Loucy (cell line): Measurements from ENCODE around the gene GATB.

Experiments
- H2AFZ ChIP-seq: fragments of 200-600 bp; sonication (generic); 2 replicates; pipeline ENCODE4 v1.6.0; 2016; ENCODE audit warnings: antibody characterized with exemption, mild to moderate bottlenecking, low read length, moderate library complexity
- H3F3A ChIP-seq: fragments of 200-600 bp; 2 replicates; pipeline ENCODE4 v1.6.0; 2016; ENCODE audit warnings: antibody characterized with exemption, low read depth, mild to moderate bottlenecking
- H3K27me3 ChIP-seq: fragments of 200-600 bp; sonication (generic); 2 replicates; pipeline ENCODE4 v1.6.1; 2014; ENCODE audit warnings: low read length, mild to moderate bottlenecking; ENCODE audit not compliant: insufficient read depth, poor library complexity, severe bottlenecking
- H3K36me3 ChIP-seq: fragments of 200-600 bp; sonication (generic); 2 replicates; pipeline ENCODE4 v1.6.1; 2016; ENCODE audit warnings: low read length; ENCODE audit not compliant: insufficient read depth
- H3K4me1 ChIP-seq: fragments of 200-600 bp; sonication (generic); 2 replicates; pipeline ENCODE4 v1.5.1; 2014; ENCODE audit warnings: low read length, mild to moderate bottlenecking; ENCODE audit not compliant: insufficient read depth, poor library complexity, severe bottlenecking
- H3K4me2 ChIP-seq: fragments of 200-600 bp; sonication (generic); 2 replicates; pipeline ENCODE4 v1.6.0; 2014; ENCODE audit warnings: antibody characterized with exemption, low read length, low read depth, mild to moderate bottlenecking; ENCODE audit not compliant: poor library complexity, severe bottlenecking
- H3K4me3 ChIP-seq: fragments of 200-600 bp; sonication (generic); 2 replicates; pipeline ENCODE4 v1.5.1; 2014; ENCODE audit warnings: low read length, mild to moderate bottlenecking, mixed read lengths; ENCODE audit not compliant: poor library complexity, severe bottlenecking
- H3K79me2 ChIP-seq: fragments of 200-600 bp; sonication (generic); 2 replicates; pipeline ENCODE4 v1.6.1; 2014; ENCODE audit warnings: low read length; ENCODE audit not compliant: insufficient read depth
- H3K9ac ChIP-seq: fragments of 200-600 bp; sonication (generic); 2 replicates; pipeline ENCODE4 v1.6.0; 2014; ENCODE audit warnings: mild to moderate bottlenecking, low read depth, low read length, moderate library complexity; ENCODE audit not compliant: poor library complexity, severe bottlenecking
- H3K9me2 ChIP-seq: fragments of 200-600 bp; sonication (generic); replicated peaks from 2 replicates; pipeline ENCODE4 v1.6.1; 2016; ENCODE audit warnings: low read depth, low read length, mixed read lengths
- H3K9me3 ChIP-seq: fragments of 200-600 bp; sonication (generic); 2 replicates; pipeline ENCODE4 v1.6.1; 2014; ENCODE audit warnings: mild to moderate bottlenecking, antibody characterized with exemption, low read length, low read depth; ENCODE audit not compliant: insufficient read depth
- H4K20me1 ChIP-seq: fragments of 200-600 bp; sonication (generic); 2 replicates; pipeline ENCODE4 v1.6.0; 2014; ENCODE audit warnings: antibody characterized with exemption, low read length, mild to moderate bottlenecking; ENCODE audit not compliant: insufficient read depth, poor library complexity, severe bottlenecking
- EZH2phosphoT487 ChIP-seq: fragments of 200-600 bp; IDR thresholded peaks from 2 replicates; pipeline ENCODE4 v1.6.1; 2018; ENCODE audit warnings: antibody characterized with exemption, mild to moderate bottlenecking, moderate library complexity, borderline replicate concordance
- TF ChIP-seq, protein P1 (sequence below): fragments of 200-600 bp; sonication (generic); conservative IDR thresholded peaks from 2 replicates; pipeline ENCODE4 v1.5.1; 2014; ENCODE audit warnings: mild to moderate bottlenecking, antibody characterized with exemption, low read length

GATB gene

DNA sequence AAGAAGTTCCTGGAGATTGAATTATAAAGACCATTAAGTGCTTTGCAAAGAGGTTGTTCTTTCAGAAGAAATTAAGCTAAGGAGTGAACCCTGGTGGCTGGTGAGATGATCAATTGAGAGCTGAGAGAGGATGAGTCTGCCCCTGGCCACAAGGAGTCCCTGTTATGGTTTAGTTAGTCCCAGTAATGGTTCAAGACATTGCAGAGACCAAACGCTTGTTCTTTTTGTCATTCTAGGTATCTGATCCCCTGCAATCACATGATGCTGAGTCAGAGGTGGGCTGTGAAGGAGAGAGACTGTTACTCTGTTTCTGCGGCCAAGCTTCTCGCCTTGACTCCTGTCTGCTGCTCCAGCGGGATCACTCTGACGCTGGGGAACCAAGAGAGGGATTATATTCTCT, 114.5 kb downstream of the GATB start:
- no peaks in the 10 kb centered on the region for H3K36me3 ChIP-seq
- H3K9me3 ChIP-seq = no peaks in the 10 kb centered on the region
- no peaks in the 10 kb centered on the region for H3K4me1 ChIP-seq
- no peaks in the 10 kb centered on the region for H3F3A ChIP-seq
- H3K9me2 ChIP-seq = no peaks in the 10 kb centered on the region
- H3K4me2 ChIP-seq = no peak overlapping the region
- H3K27me3 ChIP-seq = no peaks in the 10 kb centered on the region
- no peaks in the 10 kb centered on the region for H3K79me2 ChIP-seq
- TF ChIP-seq, protein P1, sequence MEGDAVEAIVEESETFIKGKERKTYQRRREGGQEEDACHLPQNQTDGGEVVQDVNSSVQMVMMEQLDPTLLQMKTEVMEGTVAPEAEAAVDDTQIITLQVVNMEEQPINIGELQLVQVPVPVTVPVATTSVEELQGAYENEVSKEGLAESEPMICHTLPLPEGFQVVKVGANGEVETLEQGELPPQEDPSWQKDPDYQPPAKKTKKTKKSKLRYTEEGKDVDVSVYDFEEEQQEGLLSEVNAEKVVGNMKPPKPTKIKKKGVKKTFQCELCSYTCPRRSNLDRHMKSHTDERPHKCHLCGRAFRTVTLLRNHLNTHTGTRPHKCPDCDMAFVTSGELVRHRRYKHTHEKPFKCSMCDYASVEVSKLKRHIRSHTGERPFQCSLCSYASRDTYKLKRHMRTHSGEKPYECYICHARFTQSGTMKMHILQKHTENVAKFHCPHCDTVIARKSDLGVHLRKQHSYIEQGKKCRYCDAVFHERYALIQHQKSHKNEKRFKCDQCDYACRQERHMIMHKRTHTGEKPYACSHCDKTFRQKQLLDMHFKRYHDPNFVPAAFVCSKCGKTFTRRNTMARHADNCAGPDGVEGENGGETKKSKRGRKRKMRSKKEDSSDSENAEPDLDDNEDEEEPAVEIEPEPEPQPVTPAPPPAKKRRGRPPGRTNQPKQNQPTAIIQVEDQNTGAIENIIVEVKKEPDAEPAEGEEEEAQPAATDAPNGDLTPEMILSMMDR = peak; percentile 44
- TF ChIP-seq EZH2phosphoT487 = no peak
- H3K9ac ChIP-seq = no peak overlapping the region
- H2AFZ ChIP-seq = no peak overlapping the region
- H4K20me1 ChIP-seq = no peaks in the 10 kb centered on the region
- H3K4me3 ChIP-seq = no peak overlapping the region

GRCh38 chr4:151644622-151645021, 116.2 kb downstream of the GATB start:
- Histone ChIP-seq H3K9ac (no peak overlapping the region), H4K20me1 (no peaks in the 10 kb centered on the region), H3K4me2 (no peak overlapping the region), H2AFZ (0 out of 2 replicates have a peak overlapping the region, but pooled peaks have one; percentile 38), H3K27me3 (no peaks in the 10 kb centered on the region), H3K4me3 (no peak overlapping the region), H3K9me3 (no peaks in the 10 kb centered on the region), H3K36me3 (no peaks in the 10 kb centered on the region), H3F3A (no peaks in the 10 kb centered on the region), H3K4me1 (no peaks in the 10 kb centered on the region), H3K79me2 (no peaks in the 10 kb centered on the region), H3K9me2 (no peaks in the 10 kb centered on the region)
- TF ChIP-seq, protein P1 = peak; percentile 90
- TF ChIP-seq EZH2phosphoT487 = no peak

- H3K4me2 ChIP-seq = no peak overlapping the region
- no peaks in the 10 kb centered on the region for H3F3A ChIP-seq
- no peak overlapping the region for H2AFZ ChIP-seq
- H3K4me3 ChIP-seq = no peak overlapping the region
- no peaks in the 10 kb centered on the region for H3K36me3 ChIP-seq
- TF ChIP-seq, protein P1 = no peak
- no peak for TF ChIP-seq EZH2phosphoT487
- H3K79me2 ChIP-seq = no peaks in the 10 kb centered on the region
- H4K20me1 ChIP-seq = no peaks in the 10 kb centered on the region
- H3K9me3 ChIP-seq = no peaks in the 10 kb centered on the region
- H3K27me3 ChIP-seq = no peaks in the 10 kb centered on the region
- H3K4me1 ChIP-seq = no peaks in the 10 kb centered on the region
- no peak overlapping the region for H3K9ac ChIP-seq
- no peaks in the 10 kb centered on the region for H3K9me2 ChIP-seq
Observed at GRCh38 chr4:151643564-151643963, 117.2 kb downstream of the GATB start.
